Lung (tissue), 12 donors: ENCODE measurements around the gene SOD2. TPM values are rescaled to one million over a fixed set of nuclear protein-coding genes. Genes with fewer than 3 reads are reported as not detected.
A peak's percentile ranks its signal among the peaks of the same experiment; 100 is the strongest.
"Not testable (repeated sequence)": the region's sequence is repeated elsewhere in the genome, so short reads cannot be mapped to it uniquely, and the experiment has no call there.

Source experiments
- ATAC-seq: fragments of 200-7000 bp; cut with Tn5 transposase; one replicate; pipeline ENCODE4 v1.9.1; 2020; ENCODE audit warnings: moderate number of reproducible peaks; ENCODE audit not compliant: insufficient read depth, low FRiP score
- DNase-seq, 3 donors: peaks; one replicate each; pipeline ENCODE4 v3.0.0-alpha.2; 2013 to 2017
- H3K27ac ChIP-seq, 2 donors: one replicate each; pipeline ENCODE4 v1.5.1; 2013; ENCODE audit warnings: mild to moderate bottlenecking in 2 of 2, moderate library complexity in 2 of 2, control low read depth in 1 of 2, inconsistent platforms in 1 of 2, low read depth in 1 of 2, low read length in 1 of 2
- H3K27me3 ChIP-seq, 3 donors: one replicate each; pipeline ENCODE4 v1.5.1; 2013; ENCODE audit warnings: low read length in 2 of 3; ENCODE audit not compliant: control insufficient read depth in 3 of 3, insufficient read depth in 3 of 3
- H3K36me3 ChIP-seq, 4 donors: one replicate each; pipeline ENCODE4 v1.5.1; 2013; ENCODE audit warnings: low read length in 4 of 4, mild to moderate bottlenecking in 1 of 4, moderate library complexity in 1 of 4; ENCODE audit not compliant: control insufficient read depth in 4 of 4, insufficient read depth in 4 of 4
- H3K4me1 ChIP-seq, 5 donors: one replicate each; pipeline ENCODE4 v1.5.1; 2013; ENCODE audit warnings: low read length in 5 of 5, mild to moderate bottlenecking in 2 of 5, moderate library complexity in 1 of 5; ENCODE audit not compliant: control insufficient read depth in 5 of 5, insufficient read depth in 5 of 5
- H3K4me3 ChIP-seq: one replicate; pipeline ENCODE4 v1.5.1; 2013; ENCODE audit warnings: mild to moderate bottlenecking, control low read depth, moderate library complexity
- H3K9ac ChIP-seq, 2 donors: one replicate each; pipeline ENCODE4 v1.5.1; 2013; ENCODE audit warnings: low read length in 2 of 2, control low read depth in 1 of 2; ENCODE audit not compliant: insufficient read depth in 1 of 2
- H3K9me3 ChIP-seq, 4 donors: one replicate each; pipeline ENCODE4 v1.5.1; 2013; ENCODE audit warnings: low read length in 3 of 4, mild to moderate bottlenecking in 1 of 4, moderate library complexity in 1 of 4; ENCODE audit not compliant: control insufficient read depth in 4 of 4, insufficient read depth in 3 of 4
- WGBS, 2 donors: extraction: QIAGEN DNeasy Blood & Tissue Kit; methylation state at CpG; one replicate each; pipeline ENCODE4 v1.1.7; 2013; 5-methylcytosine and 5-hydroxymethylcytosine counted together
- polyA plus RNA-seq, 2 donors: library from polyadenylated mRNA; stranded (reverse); fragments of 200-250 nt; gene quantifications; one replicate each; pipeline ENCODE4 v1.2.1, GENCODE V29; 2013
- total RNA-seq, 2 donors: library from RNA; depleted of rRNA in 1 of 2; stranded (reverse); fragments of >200 nt in 1 of 2; gene quantifications; one replicate each; pipeline ENCODE4 v1.2.1, GENCODE V29; 2014 to 2021
- TF ChIP-seq, protein P1 (sequence below): IDR thresholded peaks from 2 replicates; pipeline ENCODE4 v1.5.1; 2012; ENCODE audit warnings: mild to moderate bottlenecking; ENCODE audit errors: control extremely low read depth, extremely low read depth
- donor health status: control.
- donor health status: control.
- donor health status: Bipolar disorder and iron deficiency.
- donor health status: healthy.
- donor health status: DM: yes; HTN: yes; CAD: no.

SOD2 gene
- total and polyA plus RNA-seq, 4 donors, result 219 to 3,918 (median 802) TPM

DNA sequence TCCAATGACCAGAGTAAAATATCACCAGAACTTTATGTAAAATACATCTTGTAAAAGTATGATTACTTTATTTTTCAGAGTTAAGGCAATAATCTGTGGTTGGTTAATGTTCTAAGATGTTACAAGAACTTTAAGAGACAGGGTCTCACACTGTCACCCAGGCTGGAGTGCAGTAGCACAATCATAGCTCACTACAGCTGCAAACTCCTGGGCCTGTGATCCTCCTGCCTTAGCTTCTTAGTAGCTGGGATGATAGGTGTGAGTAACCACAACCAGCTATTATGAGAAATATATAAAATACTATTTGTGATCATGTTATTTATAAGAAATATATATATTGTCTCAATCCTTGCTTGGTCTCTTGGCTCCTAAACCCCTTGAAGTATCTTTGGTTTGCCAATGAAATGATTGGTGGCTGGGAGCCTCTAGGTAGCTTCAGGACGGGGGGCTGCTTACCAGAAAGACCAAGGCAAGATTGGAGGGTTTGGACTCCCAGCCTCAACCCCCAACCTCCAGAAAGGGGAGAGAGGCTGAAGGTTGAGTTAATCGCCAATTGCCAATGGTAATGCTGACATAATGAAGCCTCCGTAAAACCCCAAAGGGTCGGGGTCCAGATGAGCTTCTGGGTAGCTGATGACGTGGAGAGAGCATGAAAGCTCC lies 15.4 kb downstream of the SOD2 start:
- no peak overlapping the region for H3K4me3 ChIP-seq
- no peak overlapping the region for H3K27ac ChIP-seq
- no peaks in the 10 kb centered on the region for H3K27me3 ChIP-seq
- TF ChIP-seq, protein P1, sequence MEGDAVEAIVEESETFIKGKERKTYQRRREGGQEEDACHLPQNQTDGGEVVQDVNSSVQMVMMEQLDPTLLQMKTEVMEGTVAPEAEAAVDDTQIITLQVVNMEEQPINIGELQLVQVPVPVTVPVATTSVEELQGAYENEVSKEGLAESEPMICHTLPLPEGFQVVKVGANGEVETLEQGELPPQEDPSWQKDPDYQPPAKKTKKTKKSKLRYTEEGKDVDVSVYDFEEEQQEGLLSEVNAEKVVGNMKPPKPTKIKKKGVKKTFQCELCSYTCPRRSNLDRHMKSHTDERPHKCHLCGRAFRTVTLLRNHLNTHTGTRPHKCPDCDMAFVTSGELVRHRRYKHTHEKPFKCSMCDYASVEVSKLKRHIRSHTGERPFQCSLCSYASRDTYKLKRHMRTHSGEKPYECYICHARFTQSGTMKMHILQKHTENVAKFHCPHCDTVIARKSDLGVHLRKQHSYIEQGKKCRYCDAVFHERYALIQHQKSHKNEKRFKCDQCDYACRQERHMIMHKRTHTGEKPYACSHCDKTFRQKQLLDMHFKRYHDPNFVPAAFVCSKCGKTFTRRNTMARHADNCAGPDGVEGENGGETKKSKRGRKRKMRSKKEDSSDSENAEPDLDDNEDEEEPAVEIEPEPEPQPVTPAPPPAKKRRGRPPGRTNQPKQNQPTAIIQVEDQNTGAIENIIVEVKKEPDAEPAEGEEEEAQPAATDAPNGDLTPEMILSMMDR, result no peak
- DNase-seq (no peak), ATAC-seq (no peak)
- 95 to 99% methylated on average over 5 of the region's 5 CpGs for WGBS, 2 donors
- no peak overlapping the region for H3K9ac ChIP-seq
- H3K9me3 ChIP-seq, result no peaks in the 10 kb centered on the region
- peaks cover 0 to 21% (median 11%) of the 10 kb centered on the region in 4 donors for H3K36me3 ChIP-seq
- peaks cover 0 to 6% (median 0%) of the 10 kb centered on the region in 5 donors for H3K4me1 ChIP-seq

DNA sequence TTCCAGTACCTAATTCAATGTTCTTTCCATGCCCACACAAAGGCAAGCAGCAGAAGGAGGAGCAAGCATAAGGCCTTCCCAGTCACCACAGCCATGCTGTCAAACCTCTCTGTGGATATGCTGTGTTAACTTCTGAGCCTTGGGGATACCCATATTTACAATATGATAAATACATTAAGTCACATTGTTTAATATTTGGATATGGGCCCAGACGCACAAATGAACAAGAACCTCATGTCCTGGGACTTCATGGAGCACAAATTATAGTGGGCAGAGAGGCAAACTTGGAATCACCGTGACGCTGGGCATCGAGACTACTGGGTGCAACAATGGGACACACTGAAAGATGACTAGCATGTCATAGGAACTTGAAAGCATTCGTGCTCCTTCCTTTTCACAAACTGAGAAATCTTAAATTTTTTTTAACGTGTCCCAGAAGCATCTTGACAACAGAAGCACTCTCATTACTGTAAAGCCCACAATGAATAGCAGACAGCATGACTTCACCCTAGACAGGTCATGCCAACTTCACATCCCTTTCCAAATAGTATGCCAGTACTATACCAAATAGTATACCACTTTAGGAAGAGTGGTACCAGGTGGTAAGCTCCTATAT lies 16.0 kb downstream of the SOD2 start:
- Histone ChIP-seq H3K4me1 (peaks cover 0 to 6% (median 0%) of the 10 kb centered on the region in 5 donors), H3K9ac (no peak overlapping the region), H3K27me3 (no peaks in the 10 kb centered on the region), H3K9me3 (no peaks in the 10 kb centered on the region), H3K27ac (no peak overlapping the region), H3K4me3 (no peak overlapping the region), H3K36me3 (peaks cover 0 to 18% (median 11%) of the 10 kb centered on the region in 4 donors)
- ATAC-seq (peak; percentile 59), DNase-seq (peak in 2 of 3 donors; percentile 10 to 20)
- 86 to 92% methylated on average over 6 of the region's 6 CpGs for WGBS, 2 donors
- TF ChIP-seq, protein P1, result no peak

DNA sequence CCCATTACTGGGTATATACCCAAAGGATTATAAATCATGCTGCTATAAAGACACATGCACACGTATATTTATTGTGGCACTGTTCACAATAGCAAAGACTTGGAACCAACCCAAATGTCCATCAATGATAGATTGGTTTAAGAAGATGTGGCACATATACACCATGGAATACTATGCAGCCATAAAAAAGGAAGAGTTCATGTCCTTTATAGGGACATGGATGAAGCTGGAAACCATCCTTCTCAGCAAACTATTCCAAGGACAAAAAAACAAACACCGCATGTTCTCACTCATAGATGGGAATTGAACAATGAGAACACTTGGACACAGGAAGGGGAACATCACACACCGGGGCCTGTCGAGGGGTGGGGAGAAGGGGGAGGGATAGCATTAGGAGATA lies 16.8 kb downstream of the SOD2 start:
- DNase-seq, result not testable (repeated sequence)

DNA sequence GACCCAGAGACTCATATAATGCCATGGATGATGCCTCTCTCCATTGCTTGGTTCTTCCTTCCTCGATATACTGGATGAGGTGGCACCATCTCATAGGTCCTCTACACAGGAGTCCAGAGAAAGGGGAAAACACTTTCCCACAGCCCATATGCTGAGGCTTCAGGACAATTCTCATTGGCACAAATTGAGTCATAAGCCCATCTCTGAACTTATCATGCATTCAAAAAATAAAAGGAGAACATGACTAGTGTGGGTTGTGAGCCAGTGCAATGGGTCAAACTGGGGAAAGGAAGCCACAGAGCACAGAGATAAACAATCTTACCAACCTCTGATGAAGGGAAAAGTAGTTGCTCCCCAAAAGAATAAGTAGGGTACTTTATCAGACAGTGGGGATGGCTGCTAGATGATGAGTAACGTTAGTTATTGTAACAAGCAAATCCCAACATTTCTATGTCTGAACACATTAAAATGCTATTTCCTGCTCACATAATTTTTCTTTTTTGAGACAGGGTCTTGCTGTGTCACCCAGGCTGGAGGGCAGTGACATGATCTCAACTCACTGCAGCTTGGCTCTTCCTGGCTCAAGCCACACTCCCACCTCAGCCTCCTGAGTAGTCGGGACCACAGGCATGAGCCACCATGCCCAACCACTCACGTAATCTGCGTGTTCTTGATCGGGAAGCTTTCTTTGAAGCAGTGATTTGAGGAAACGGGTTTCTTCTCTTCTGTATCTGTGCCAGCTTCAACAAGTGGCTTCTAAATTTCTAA lies 27.0 kb downstream of the SOD2 start:
- no peak for DNase-seq
- no peak overlapping the region for H3K9ac ChIP-seq
- 92 to 93% methylated on average over 6 to 7 of the region's 7 CpGs for WGBS, 2 donors
- peaks cover 0 to 12% (median 4%) of the 10 kb centered on the region in 4 donors for H3K36me3 ChIP-seq
- H3K9me3 ChIP-seq, result peaks cover 0 to 5% (median 2%) of the 10 kb centered on the region in 4 donors
- ATAC-seq, result no peak
- no peaks in the 10 kb centered on the region for H3K27me3 ChIP-seq
- no peak overlapping the region for H3K4me3 ChIP-seq
- no peaks in the 10 kb centered on the region for H3K4me1 ChIP-seq
- H3K27ac ChIP-seq, result no peak overlapping the region
- TF ChIP-seq, protein P1, result no peak

More for the DNA sequence above, 16.8 kb downstream of the SOD2 start:
- not testable (repeated sequence) for H3K9me3 ChIP-seq, H3K4me1 ChIP-seq, ATAC-seq, H3K4me3 ChIP-seq, H3K9ac ChIP-seq, H3K27me3 ChIP-seq, H3K27ac ChIP-seq
- H3K36me3 ChIP-seq, result peaks cover 0 to 16% (median 9%) of the 10 kb centered on the region in 4 donors
- 86 to 90% methylated on average over 4 of the region's 4 CpGs for WGBS, 2 donors

DNA sequence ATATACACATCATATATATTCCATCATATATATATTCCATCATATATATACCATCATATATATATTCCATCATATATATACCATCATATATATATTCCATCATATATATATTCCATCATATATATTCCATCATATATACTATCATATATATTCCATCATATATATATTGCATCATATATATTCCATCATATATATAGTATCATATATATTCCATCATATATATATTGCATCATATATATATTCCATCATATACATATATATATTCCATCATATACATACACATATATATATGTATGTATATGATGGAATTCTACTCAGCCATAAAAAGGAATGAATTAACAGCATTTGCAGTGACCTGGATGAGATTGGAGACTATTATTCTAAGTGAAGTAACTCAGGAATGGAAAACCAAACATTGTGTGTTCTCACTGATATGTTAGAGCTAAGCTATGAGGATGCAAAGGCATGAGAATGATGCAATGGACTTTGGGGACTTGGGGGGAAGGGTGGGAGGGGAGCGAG lies 29.6 kb downstream of the SOD2 start:
- H3K27ac ChIP-seq, H3K9me3 ChIP-seq, H3K27me3 ChIP-seq, H3K4me1 ChIP-seq, H3K9ac ChIP-seq, ATAC-seq, H3K36me3 ChIP-seq, H3K4me3 ChIP-seq, DNase-seq: not testable (repeated sequence)
- 90 to 100% methylated on average over 1 of the region's 1 CpG for WGBS, 2 donors
